HepG2 (cell line): Measurements from ENCODE around the gene SMIM30. TPM values are rescaled to one million over a fixed set of nuclear protein-coding genes. Genes with fewer than 3 reads are reported as not detected.
A peak's percentile ranks its signal among the peaks of the same experiment; 100 is the strongest.

Experiments
- CBFB ChIP-seq: sonication (generic); formaldehyde crosslinking; IDR thresholded peaks from 2 replicates; pipeline ENCODE4 v1.4.0; 2020; ENCODE audit warnings: missing genetic modification reagents
- CHCHD3 ChIP-seq: sonication (generic); formaldehyde crosslinking; IDR thresholded peaks from 2 replicates; pipeline ENCODE4 v1.8.0; 2022; ENCODE audit warnings: mild to moderate bottlenecking, missing genetic modification reagents, moderate library complexity
- CREB3 ChIP-seq: sonication (generic); formaldehyde crosslinking; IDR thresholded peaks from 2 replicates; pipeline ENCODE4 v1.5.0; 2020; ENCODE audit warnings: missing genetic modification reagents
- GMEB2 ChIP-seq: IDR thresholded peaks from 2 replicates; pipeline ENCODE4 v1.6.1; 2016; ENCODE audit warnings: missing biosample characterization, missing genetic modification reagents, low read depth
- HDAC1 ChIP-seq: sonication (generic); formaldehyde crosslinking; IDR thresholded peaks from 2 replicates; pipeline ENCODE4 v1.5.1; 2020; ENCODE audit warnings: mild to moderate bottlenecking, missing genetic modification reagents
- HNRNPL ChIP-seq: fragments of 200-400 bp; formaldehyde crosslinking; IDR thresholded peaks from 2 replicates; pipeline ENCODE4 v1.6.1; 2017; ENCODE audit warnings: mild to moderate bottlenecking, low read depth, low read length
- JUN ChIP-seq: sonication (generic); formaldehyde crosslinking; IDR thresholded peaks from 2 replicates; pipeline ENCODE4 v1.4.0; 2020; ENCODE audit warnings: mild to moderate bottlenecking, missing genetic modification reagents
- MED8 ChIP-seq: sonication (generic); formaldehyde crosslinking; IDR thresholded peaks from 2 replicates; pipeline ENCODE4 v1.8.1; 2023; ENCODE audit warnings: mild to moderate bottlenecking, missing genetic modification reagents; ENCODE audit not compliant: insufficient replicate concordance
- NBN ChIP-seq: fragments of 450-650 bp; conservative IDR thresholded peaks from 2 replicates; pipeline ENCODE4 v1.6.1; 2017
- POLR2G ChIP-seq: fragments of 200-400 bp; formaldehyde crosslinking; IDR thresholded peaks from 2 replicates; pipeline ENCODE4 v1.6.1; 2018; ENCODE audit warnings: mild to moderate bottlenecking, low read depth, low read length, moderate library complexity
- SIX1 ChIP-seq: sonication (generic); formaldehyde crosslinking; IDR thresholded peaks from 2 replicates; pipeline ENCODE4 v1.4.0; 2020; ENCODE audit warnings: missing genetic modification reagents, borderline replicate concordance
- SMAD1 ChIP-seq: sonication (generic); formaldehyde crosslinking; IDR thresholded peaks from 2 replicates; pipeline ENCODE4 v1.4.0; 2020; ENCODE audit warnings: missing genetic modification reagents, low read depth, mild to moderate bottlenecking, borderline replicate concordance
- SSRP1 ChIP-seq: IDR thresholded peaks from 2 replicates; pipeline ENCODE4 v1.6.1; 2016; ENCODE audit warnings: control low read depth
- TFDP1 ChIP-seq: IDR thresholded peaks from 2 replicates; pipeline ENCODE4 v1.6.1; 2016; ENCODE audit warnings: missing compliant biosample characterization, missing genetic modification reagents, borderline replicate concordance
- THAP11 ChIP-seq: IDR thresholded peaks from 2 replicates; pipeline ENCODE4 v1.6.1; 2016; ENCODE audit warnings: missing biosample characterization, missing genetic modification reagents
- ZBTB33 ChIP-seq: sonication (generic); formaldehyde crosslinking; IDR thresholded peaks from 2 replicates; pipeline ENCODE4 v1.4.0; 2020; ENCODE audit warnings: missing genetic modification reagents
- ZNF10 ChIP-seq: sonication (generic); formaldehyde crosslinking; IDR thresholded peaks from 2 replicates; pipeline ENCODE4 v1.4.0; 2020; ENCODE audit warnings: mild to moderate bottlenecking, low read depth, missing genetic modification reagents, borderline replicate concordance
- ZNF143 ChIP-seq: sonication (generic); formaldehyde crosslinking; IDR thresholded peaks from 2 replicates; pipeline ENCODE4 v1.4.0; 2020; ENCODE audit warnings: missing genetic modification reagents
- ZNF460 ChIP-seq: sonication (generic); formaldehyde crosslinking; IDR thresholded peaks from 2 replicates; pipeline ENCODE4 v1.5.1; 2020; ENCODE audit warnings: missing genetic modification reagents, mild to moderate bottlenecking, borderline replicate concordance
- polyA plus RNA-seq, 8 experiments: library from polyadenylated mRNA; depleted of rRNA in 3 of 8; stranded (reverse) in 7 of 8; unstranded in 1 of 8; fragments of >200 nt; fragmentation: Illumina TruSeq in 4 of 8; extraction: Trizol in 4 of 8; gene quantifications; 2 replicates each; pipeline versions ENCODE4 v1.2.1 to v1.2.3, GENCODE V29; 2011 to 2016; ENCODE audit warnings: low read depth in 4 of 8, missing spikeins in 1 of 8, mixed read lengths in 1 of 8; ENCODE audit not compliant: insufficient read depth in 1 of 8
- total RNA-seq, 5 experiments: library from RNA; depleted of rRNA; stranded (reverse); fragments of >200 nt; fragmentation: Illumina TruSeq; extraction: Trizol; gene quantifications; 2 replicates each; pipeline ENCODE4 v1.2.3, GENCODE V29; 2016; ENCODE audit warnings: low read depth in 1 of 5
- TF ChIP-seq, protein P1 (sequence below): sonication (generic); formaldehyde crosslinking; IDR thresholded peaks from 2 replicates; pipeline ENCODE4 v1.4.0; 2020; ENCODE audit warnings: missing genetic modification reagents
- TF ChIP-seq, protein P2 (sequence below): sonication (generic); formaldehyde crosslinking; IDR thresholded peaks from 2 replicates; pipeline ENCODE4 v1.5.0; 2020; ENCODE audit warnings: mild to moderate bottlenecking, low read depth, missing genetic modification reagents, borderline replicate concordance

Gene SMIM30
- total and polyA plus RNA-seq, 2 of the 13 experiments (the other 11 are each of a cell fraction or from before 2014, with no cell fraction given) = 23.5 to 25.2 TPM

DNA sequence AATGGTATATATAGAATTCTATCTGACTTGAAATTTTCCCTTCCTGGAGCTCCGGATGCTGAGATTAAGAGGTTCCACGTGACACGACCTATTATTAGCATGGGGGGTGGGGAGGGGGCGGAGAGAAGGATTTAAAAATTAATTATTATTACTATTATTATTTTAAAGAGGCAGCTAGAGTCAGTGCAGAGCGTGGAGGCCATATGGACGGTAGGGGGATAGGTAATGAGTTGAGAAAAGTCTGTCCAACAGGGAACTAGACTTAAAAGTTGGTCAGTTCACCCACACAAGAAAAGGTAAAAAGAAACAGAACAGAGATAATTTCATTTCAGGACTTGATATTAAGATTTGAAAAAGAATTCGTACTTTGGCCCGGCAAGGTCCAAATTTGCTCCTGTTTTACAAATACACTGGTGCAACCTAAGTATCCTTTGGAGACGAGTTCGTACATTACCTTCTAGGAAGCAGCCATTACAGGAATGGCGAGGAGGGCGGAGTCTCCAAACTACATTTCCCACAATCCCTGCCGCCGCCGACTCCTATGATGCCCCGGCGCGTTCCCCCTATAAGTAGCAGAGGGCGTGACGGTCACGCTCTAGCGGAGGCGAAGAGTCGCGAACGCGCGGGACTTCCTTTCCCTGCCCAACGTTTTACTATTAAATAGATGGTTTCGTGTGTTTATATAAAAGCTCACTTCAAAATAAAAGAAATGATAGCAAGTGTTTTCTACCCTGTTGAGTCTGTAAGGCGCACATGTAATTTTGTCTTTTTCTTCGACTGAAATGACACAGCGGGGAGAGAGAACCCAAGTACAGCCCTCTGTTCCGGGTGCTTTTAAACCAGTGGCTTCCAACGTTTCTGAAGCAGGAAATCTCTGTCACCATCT is at the start of gene SMIM30 (continued):
- TF ChIP-seq GMEB2 (CRISPR knock-in tag) = peak; percentile 71
- TF ChIP-seq, protein P1, sequence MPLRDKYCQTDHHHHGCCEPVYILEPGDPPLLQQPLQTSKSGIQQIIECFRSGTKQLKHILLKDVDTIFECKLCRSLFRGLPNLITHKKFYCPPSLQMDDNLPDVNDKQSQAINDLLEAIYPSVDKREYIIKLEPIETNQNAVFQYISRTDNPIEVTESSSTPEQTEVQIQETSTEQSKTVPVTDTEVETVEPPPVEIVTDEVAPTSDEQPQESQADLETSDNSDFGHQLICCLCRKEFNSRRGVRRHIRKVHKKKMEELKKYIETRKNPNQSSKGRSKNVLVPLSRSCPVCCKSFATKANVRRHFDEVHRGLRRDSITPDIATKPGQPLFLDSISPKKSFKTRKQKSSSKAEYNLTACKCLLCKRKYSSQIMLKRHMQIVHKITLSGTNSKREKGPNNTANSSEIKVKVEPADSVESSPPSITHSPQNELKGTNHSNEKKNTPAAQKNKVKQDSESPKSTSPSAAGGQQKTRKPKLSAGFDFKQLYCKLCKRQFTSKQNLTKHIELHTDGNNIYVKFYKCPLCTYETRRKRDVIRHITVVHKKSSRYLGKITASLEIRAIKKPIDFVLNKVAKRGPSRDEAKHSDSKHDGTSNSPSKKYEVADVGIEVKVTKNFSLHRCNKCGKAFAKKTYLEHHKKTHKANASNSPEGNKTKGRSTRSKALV (CRISPR knock-in tag) = no peak
- TF ChIP-seq, protein P2, sequence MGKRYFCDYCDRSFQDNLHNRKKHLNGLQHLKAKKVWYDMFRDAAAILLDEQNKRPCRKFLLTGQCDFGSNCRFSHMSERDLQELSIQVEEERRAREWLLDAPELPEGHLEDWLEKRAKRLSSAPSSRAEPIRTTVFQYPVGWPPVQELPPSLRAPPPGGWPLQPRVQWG (CRISPR knock-in tag) = no peak
- TF ChIP-seq JUN = no peak
- no peak for TF ChIP-seq ZNF10
- no peak for TF ChIP-seq CHCHD3
- no peak for TF ChIP-seq HNRNPL
- TF ChIP-seq THAP11 = peak; percentile 100
- TF ChIP-seq HDAC1 (CRISPR knock-in tag) = 0 out of 2 replicates have a peak, but pooled peaks have one; percentile 34
- no peak for TF ChIP-seq SSRP1 (CRISPR knock-in tag)
- TF ChIP-seq MED8 = no peak
- TF ChIP-seq ZNF143 = peak; percentile 95
- no peak for TF ChIP-seq CBFB (CRISPR knock-in tag)
- TF ChIP-seq ZNF460 (CRISPR knock-in tag) = no peak
- no peak for TF ChIP-seq NBN
- peak; percentile 84 for TF ChIP-seq POLR2G
- 0 out of 2 replicates have a peak, but pooled peaks have one; percentile 24 for TF ChIP-seq SIX1 (CRISPR knock-in tag)
- no peak for TF ChIP-seq ZBTB33 (CRISPR knock-in tag)
- TF ChIP-seq SMAD1 = no peak
- peak; percentile 67; the same call in 1 of the 2 replicates for TF ChIP-seq TFDP1 (CRISPR knock-in tag)
- TF ChIP-seq CREB3 (CRISPR knock-in tag) = no peak
